Fibroblast of skin of left quadriceps (primary cell): ENCODE data around the gene HAUS3.

ENCODE experiments used
- DNase-seq, 2 experiments: peaks; one replicate each; pipeline ENCODE4 v3.0.0-alpha.2; 2013; ENCODE audit warnings: low read depth in 2 of 2

Gene HAUS3

GRCh38 chr4:2263926-2264321, 22.0 kb upstream of the HAUS3 start:
- no peak for DNase-seq

- no peak for DNase-seq
Measured at GRCh38 chr4:2262944-2263250, 21.0 kb upstream of the HAUS3 start.

GRCh38 chr4:2262145-2262943, 20.4 kb upstream of the HAUS3 start:
- peak; percentile 99 for DNase-seq

GRCh38 chr4:2261853-2262144, 19.9 kb upstream of the HAUS3 start, which contains the start of gene MXD4:
Gene MXD4, minus strand, starts transcription at chr4:2262109. Its CDS starts 129 bp downstream, at chr4:2261980.
- no peak for DNase-seq

- DNase-seq: peak; percentile 11 to 18
Measured at GRCh38 chr4:2261110-2261852, 19.4 kb upstream of the HAUS3 start.

GRCh38 chr4:2260344-2261109, 18.6 kb upstream of the HAUS3 start:
- DNase-seq: no peak

DNA sequence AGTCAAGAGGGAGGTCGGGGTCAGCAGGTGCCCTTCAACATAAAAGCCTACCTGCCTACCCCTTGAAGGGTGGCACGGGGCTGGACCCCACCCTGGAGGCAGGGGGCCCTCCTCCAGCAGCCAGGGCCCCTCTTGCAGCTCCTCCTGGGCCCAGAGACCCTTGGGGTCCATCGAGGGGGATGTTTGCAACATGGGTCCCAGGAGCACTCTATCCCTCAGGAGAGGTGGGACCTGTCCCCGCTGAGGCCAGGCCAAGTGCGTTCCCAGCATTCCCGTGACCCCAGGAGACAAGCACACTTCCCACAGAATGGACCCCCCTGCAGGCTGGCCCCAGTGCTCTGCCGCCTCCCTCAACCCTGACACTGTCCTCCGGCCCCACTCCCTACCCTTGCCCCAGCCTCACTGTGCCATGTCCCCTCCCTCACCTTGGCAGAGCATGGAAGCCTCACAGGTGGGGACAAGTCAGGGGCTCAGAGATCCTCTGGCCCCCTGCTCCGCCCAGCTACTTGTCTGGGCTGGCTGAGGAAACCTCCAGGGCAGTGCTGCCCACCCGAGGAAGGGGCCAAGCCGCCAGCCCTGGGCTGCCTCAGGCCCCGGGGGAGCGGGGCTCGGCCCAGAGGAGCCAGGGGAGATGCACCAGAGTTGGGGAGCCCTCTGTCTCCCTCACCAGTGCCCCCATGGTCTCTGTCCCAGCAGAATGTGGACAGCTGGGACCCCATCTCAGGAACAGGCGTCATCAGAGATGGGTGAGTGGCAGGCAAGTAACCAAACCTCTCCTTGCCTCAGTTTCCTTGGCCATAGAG, 17.8 kb upstream of the HAUS3 start:
- no peak for DNase-seq

DNA sequence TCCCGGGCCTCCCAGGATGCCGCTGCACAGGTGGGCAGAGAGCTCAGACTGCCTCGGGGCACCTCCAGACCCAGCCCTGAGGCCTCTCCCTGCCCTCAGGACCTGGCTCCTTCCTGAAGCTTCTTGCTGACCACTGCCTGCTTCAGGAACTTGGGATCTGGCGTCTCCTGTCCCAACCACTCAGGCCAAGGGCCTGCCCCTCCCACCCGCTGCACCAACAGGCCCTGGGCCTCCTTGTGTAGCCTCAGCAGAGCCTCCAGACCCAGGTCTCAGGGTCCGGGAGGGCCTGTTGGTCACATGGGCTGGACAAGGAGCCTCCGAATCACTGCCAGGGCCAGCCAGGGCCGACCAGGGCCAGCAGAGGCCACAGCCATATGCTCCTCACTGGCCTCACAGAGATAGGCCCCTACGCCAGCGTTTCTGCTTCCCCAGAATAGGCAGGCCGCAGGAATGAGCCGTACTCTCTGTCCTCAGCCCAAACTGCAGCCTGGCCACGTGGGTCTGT, 17.2 kb upstream of the HAUS3 start:
- no peak for DNase-seq

- DNase-seq: no peak
Measured at GRCh38 chr4:2258091-2259035, 16.4 kb upstream of the HAUS3 start.

GRCh38 chr4:2257361-2258081, 15.6 kb upstream of the HAUS3 start:
- DNase-seq: no peak

GRCh38 chr4:2256781-2257191, 14.9 kb upstream of the HAUS3 start:
- no peak for DNase-seq

DNA sequence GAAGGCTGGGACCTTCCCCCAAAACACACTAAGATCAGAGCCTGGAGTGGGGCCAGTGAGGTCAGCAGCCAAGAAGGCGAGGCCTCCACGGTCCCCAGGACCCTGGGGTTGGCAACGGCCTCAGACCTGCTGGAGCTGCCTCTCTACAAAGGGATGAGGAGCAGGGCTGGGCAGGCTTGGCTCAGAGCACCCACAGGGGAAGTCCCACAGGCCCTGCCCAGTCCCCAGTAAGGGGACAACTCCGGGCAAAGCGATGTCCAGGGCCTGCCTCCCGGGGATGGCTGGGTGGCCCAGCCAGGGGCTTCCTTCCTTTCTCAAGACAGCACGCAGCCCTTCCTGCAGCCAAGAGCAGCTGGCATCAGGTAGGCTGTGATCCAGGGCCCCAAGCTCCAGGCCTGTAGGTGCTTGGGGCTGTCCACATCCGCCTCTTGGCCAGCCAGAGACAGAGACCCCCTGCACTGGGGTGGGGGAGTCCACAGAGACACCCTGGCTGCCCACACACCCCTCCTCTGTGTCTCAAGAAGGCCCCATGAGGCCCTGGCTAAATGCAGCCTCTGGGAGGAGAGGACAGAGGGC, 14.3 kb upstream of the HAUS3 start:
- DNase-seq: no peak

GRCh38 chr4:2255501-2256155, 13.7 kb upstream of the HAUS3 start:
- no peak for DNase-seq

DNA sequence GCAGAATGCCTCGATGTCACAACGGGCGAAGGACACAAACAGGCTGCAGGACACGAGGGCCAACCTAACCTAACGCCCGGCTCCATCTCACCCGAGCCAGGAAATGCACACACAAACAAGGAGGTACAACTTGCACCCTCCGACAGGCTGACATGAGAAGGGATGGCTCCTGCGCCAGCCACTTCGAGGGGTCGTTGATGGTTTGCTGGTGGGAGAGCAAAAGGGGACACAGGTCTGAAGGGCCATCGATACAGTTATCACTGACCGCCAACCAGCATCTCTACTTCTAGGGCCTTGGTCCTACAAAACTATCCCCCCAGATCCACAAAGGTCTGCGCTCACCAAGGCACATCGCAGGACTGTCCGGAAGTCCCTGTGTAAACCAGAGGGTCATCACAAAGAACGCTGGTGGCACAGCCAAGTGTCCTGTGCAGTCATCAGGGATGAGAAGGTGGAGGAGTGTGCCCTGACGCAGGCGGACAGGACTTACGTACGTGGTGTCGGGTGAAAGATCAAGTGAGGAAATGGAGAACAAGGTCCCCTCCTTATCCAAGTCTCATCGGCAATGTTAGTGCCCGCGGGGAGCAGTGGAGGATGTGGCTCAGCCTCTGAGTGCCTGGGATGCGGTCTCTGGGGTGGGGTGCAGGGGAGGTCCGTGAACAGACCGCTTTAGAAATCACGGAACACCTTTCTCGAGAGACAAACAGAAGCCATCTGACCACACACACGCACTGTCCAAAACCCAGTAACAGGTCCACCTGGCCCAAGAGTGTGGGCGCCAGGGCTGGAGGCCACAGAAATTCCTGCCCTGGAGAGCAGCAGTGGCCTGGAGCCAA, 13.0 kb upstream of the HAUS3 start:
- DNase-seq: no peak

DNA sequence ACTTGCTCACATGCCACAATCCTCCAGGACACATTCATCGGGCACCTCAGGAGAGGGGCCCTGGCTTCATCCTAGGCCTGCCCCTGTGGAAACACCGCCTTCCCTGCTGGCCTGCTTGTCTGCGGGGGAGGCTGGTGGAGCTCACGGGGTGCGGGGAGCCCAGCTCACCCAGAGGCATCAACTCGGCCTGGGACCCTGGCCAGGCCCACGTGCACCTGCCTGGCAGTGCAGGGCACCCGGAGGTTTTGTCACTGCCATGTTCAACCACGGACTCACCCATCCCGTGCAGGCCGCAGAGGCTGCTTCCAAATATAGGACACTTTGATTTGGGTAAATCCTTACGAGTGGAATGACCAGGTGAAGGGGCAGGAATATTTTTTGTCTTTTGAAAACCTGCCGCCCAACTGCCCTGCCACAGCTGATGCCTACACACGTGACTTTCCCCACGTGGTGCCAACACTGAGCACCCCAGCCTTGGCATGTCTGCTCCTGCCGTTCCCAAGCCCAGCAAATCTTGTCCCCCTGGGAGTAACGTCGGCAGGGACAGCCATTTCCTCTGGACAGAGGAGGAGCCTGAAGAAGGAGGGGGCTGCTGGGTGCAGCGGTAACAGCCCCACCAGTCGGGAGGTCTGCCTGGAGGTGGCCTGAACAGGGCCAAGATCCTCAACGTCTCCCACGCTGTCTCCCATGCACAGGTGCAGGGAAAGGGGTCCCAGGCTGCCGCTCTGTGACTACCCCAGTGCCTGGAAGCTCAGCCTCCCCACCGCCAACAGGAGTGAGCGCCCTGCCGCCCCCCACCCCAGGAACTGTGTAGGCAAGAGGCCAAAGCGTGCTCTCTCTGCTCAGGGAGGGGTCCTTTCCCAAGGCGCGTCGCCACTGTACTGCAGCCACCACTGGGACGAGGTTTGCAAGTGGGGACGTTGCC, 11.5 kb upstream of the HAUS3 start:
- DNase-seq: no peak

DNA sequence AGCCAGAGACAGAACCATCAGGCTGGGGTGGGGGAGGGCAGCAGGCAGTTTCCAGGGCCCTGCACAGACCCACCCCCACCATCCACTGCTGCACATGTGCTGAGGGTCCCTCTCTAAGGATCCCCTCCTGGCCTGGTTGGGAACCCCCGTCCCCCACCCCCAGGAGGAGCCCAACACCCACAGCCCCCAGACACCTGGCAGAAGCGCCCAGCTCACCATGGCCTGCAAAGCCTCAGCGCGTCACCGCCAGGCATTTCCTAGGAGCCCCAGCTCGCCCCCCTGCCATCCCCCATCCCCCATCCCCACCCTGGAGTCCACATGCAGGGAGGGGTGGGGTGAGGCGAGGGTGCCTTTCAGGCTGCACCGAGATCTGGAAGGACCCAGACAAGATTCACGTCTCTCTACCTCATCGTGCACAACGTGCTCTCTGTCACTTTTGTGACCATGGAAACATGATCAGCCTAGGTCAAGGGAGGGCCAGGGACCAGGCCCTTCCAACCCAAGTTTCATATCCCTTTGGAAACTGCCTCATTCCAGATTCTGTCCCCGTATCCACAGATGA, 10.7 kb upstream of the HAUS3 start:
- no peak for DNase-seq
